GM19023 (cell line): ENCODE data around the gene SERPINB12.

Source experiments
- ATAC-seq: cut with Tn5 transposase; IDR thresholded peaks from one replicate; pipeline ENCODE4 v1.9.1; 2021; ENCODE audit warnings: mild to moderate bottlenecking, moderate library complexity; ENCODE audit not compliant: unreplicated experiment

Gene SERPINB12

GRCh38 chr18:63542069-63542468, at the start of gene SERPINB12:
Gene SERPINB12 (plus strand): TSS chr18:63542369. CDS start chr18:63556160, 13,791 bp downstream.
- no peak for ATAC-seq

- ATAC-seq: no peak
Observed at GRCh38 chr18:63492851-63493250, 49.3 kb upstream of the SERPINB12 start.

- ATAC-seq: no peak
Observed at GRCh38 chr18:63495675-63496074, 46.5 kb upstream of the SERPINB12 start.

- ATAC-seq: no peak
Observed at GRCh38 chr18:63505566-63506335, 36.4 kb upstream of the SERPINB12 start.

GRCh38 chr18:63506336-63506646, 35.9 kb upstream of the SERPINB12 start:
- no peak for ATAC-seq

GRCh38 chr18:63508596-63508995, 33.6 kb upstream of the SERPINB12 start:
- ATAC-seq: no peak

- no peak for ATAC-seq
Observed at GRCh38 chr18:63511285-63511684, 30.9 kb upstream of the SERPINB12 start.

GRCh38 chr18:63514326-63514725, 27.8 kb upstream of the SERPINB12 start:
- ATAC-seq: no peak

- ATAC-seq: no peak
Observed at GRCh38 chr18:63514888-63515678, 27.1 kb upstream of the SERPINB12 start.

GRCh38 chr18:63515801-63516200, 26.4 kb upstream of the SERPINB12 start:
- ATAC-seq: no peak

GRCh38 chr18:63518178-63519012, 23.8 kb upstream of the SERPINB12 start:
- peak; percentile 90 for ATAC-seq

- no peak for ATAC-seq
Observed at GRCh38 chr18:63520053-63520685, 22.0 kb upstream of the SERPINB12 start.

GRCh38 chr18:63523660-63524059, 18.5 kb upstream of the SERPINB12 start:
- ATAC-seq: no peak

- no peak for ATAC-seq
Observed at GRCh38 chr18:63527251-63527650, 14.9 kb upstream of the SERPINB12 start.

- no peak for ATAC-seq
Observed at GRCh38 chr18:63528863-63529492, 13.2 kb upstream of the SERPINB12 start.

- ATAC-seq: no peak
Observed at GRCh38 chr18:63532471-63532870, 9.7 kb upstream of the SERPINB12 start.

GRCh38 chr18:63534615-63535014, 7.6 kb upstream of the SERPINB12 start:
- no peak for ATAC-seq

- ATAC-seq: no peak
Observed at GRCh38 chr18:63539904-63540510, 2.2 kb upstream of the SERPINB12 start.

GRCh38 chr18:63544017-63544416, 1.8 kb downstream of the SERPINB12 start:
- no peak for ATAC-seq

GRCh38 chr18:63545000-63545399, 2.8 kb downstream of the SERPINB12 start:
- no peak for ATAC-seq
